ENCODE measurements around the gene FKBP5.

- no peak for TF ChIP-seq POLR2A (IDR thresholded peaks at IDR 0.05)
- TF ChIP-seq CTCF (IDR thresholded peaks at IDR 0.05): no peak
- TF ChIP-seq EP300 (IDR thresholded peaks at IDR 0.05): no peak
Measured at GRCh38 chr6:35698858-35699257, 10.1 kb upstream of the FKBP5 start.

Data from tibial nerve (tissue), 4 donors.